ENCODE measurements around the gene FHDC1. TPM values are rescaled to one million over a fixed set of nuclear protein-coding genes. Genes with fewer than 3 reads are reported as not detected.

Gene FHDC1
- total RNA-seq, 1 experiment from 2014 or later = 19.9 TPM

- Histone ChIP-seq H4K91ac (ENCODE audit: insufficient read length, low read depth, low read length) (no peak overlapping the region), H2BK20ac (ENCODE audit: low read depth, low read length, poor library complexity, severe bottlenecking) (no peak overlapping the region), H3K14ac (ENCODE audit: insufficient read depth, low read length) (no peak overlapping the region), H3K79me1 (ENCODE audit: insufficient read depth, low read depth, low read length, poor library complexity, severe bottlenecking) (peaks cover 5% of the 10 kb centered on the region), H3K18ac (ENCODE audit: insufficient read length, low read depth, low read length) (no peak overlapping the region), H4K5ac (ENCODE audit: insufficient read length, low read depth, low read length) (no peak overlapping the region), H2AK5ac (ENCODE audit: insufficient read length, low read length) (no peak overlapping the region), H3K4me1 (ENCODE audit: insufficient read depth, low read length) (no peaks in the 10 kb centered on the region; the same call in 1 of the 2 replicates), H2BK120ac (ENCODE audit: low read depth, low read length, poor library complexity, severe bottlenecking) (no peak overlapping the region), H3K56ac (ENCODE audit: insufficient read length, low read depth, low read length) (no peak overlapping the region), H4K20me1 (ENCODE audit: control insufficient read depth, insufficient read depth, insufficient read length) (no peaks in the 10 kb centered on the region), H4K8ac (replicated peaks; ENCODE audit: insufficient read length, low read depth, low read length) (no peak overlapping the region), H2BK5ac (ENCODE audit: insufficient read length, low read length) (no peak overlapping the region), H2BK12ac (ENCODE audit: insufficient read length, low read depth, low read length) (no peak overlapping the region), H3K27me3 (ENCODE audit: insufficient read depth, low read length) (no peaks in the 10 kb centered on the region), H3K23me2 (ENCODE audit: insufficient read length, low read depth, low read length, poor library complexity, severe bottlenecking) (no peaks in the 10 kb centered on the region), H3K79me2 (ENCODE audit: insufficient read depth, low read length) (no peaks in the 10 kb centered on the region), H3K9ac (ENCODE audit: extremely low read depth, insufficient read length, low read length) (no peak overlapping the region), H2AFZ (ENCODE audit: low read length) (no peak overlapping the region), H3K4me2 (ENCODE audit: insufficient read depth, insufficient read length, low read length) (no peak overlapping the region), H3K27ac (ENCODE audit: insufficient read length, low read depth, low read length) (no peak overlapping the region), H3K23ac (ENCODE audit: insufficient read length, low read depth, low read length) (no peak overlapping the region), H3K9me3 (ENCODE audit: control insufficient read depth, low read depth, low read length) (no peaks in the 10 kb centered on the region), H3T11ph (ENCODE audit: low read length) (no peak overlapping the region), H2BK15ac (ENCODE audit: low read depth, low read length) (no peak overlapping the region), H3K4ac (ENCODE audit: low read depth, low read length) (no peak overlapping the region)
- no peak for TF ChIP-seq CTCF (conservative IDR thresholded peaks at IDR 0.05)
- Mint-ChIP-seq H3K36me3 (ENCODE audit: insufficient read depth in 1 of 3, low read depth in 3 of 3) (peaks cover 22 to 62% (median 28%) of the 10 kb centered on the region in 3 experiments; a peak in 6 of 7 replicates), H3K27ac (no peak overlapping the region), H3K4me1 (peaks cover 13 to 17% of the 10 kb centered on the region in 2 experiments), H3K9me3 (no peaks in the 10 kb centered on the region), H3K4me3 (no peak overlapping the region), H3K27me3 (ENCODE audit: low read depth) (no peaks in the 10 kb centered on the region)
- DNase-seq = no peak
- no CpG with 5 or more reads among the region's 5 CpGs for WGBS (ENCODE audit: extremely low coverage, insufficient read length, low lambda C conversion rate)
Measured at GRCh38 chr4:152962150-152962549, 26.0 kb downstream of the FHDC1 start.

All from H9 (cell line).